Cardiac atrium fibroblast (primary cell): Measurements from ENCODE around the gene EXOSC10. TPM values are rescaled to one million over a fixed set of nuclear protein-coding genes. Genes with fewer than 3 reads are reported as not detected.

ENCODE experiments used
- total RNA-seq: library from RNA; depleted of rRNA; stranded (reverse); fragments of >200 nt; gene quantifications from 2 replicates; pipeline ENCODE4 v1.2.3, GENCODE V29; 2015

The EXOSC10 gene
- 39.0 and 39.7 TPM in 2 replicates for total RNA-seq

DNA sequence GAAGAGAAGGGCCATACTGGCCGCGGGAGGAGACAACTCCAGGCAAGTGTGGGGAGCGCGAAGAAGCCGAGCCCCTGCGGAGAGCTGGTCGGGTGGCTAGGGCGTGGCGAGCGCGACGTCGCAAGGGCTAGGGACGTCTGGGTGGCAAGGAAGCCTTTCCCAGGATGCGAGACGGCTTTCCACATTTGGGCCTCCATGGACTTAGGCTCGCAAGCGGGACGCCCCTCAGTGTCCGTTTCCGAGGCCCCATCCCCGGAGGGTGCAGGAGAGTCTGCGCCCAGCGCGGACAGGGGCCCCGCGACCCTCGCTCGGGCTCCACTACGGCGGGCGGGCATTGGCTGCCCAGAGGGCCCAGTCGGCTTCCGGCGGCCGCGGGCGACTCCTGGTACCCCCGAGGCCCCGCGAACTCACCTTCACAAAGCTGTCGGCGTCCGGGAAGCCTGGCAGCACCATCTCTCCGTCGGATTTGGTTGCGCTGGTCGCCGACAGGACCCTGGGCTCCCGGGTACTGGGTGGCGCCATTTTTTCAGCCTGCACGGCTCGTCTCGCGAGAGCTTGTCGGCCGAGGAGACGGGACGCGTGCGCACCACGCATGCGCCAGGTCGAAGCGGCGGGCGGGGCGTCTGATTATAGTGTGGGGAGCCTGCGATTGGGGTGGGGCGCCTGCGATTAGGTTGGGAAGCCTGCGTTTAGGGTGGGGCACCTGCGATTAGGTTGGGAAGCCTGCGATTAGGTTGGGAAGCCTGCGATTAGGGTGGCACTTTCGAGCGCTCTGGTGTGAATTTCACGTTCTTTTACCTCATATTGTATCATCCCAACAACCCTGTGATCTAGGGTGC, at the start of gene EXOSC10:
Gene EXOSC10 (minus strand): TSS at position 560 of the 839 bp plus-strand sequence. CDS start 38 bp downstream, at position 522.

DNA sequence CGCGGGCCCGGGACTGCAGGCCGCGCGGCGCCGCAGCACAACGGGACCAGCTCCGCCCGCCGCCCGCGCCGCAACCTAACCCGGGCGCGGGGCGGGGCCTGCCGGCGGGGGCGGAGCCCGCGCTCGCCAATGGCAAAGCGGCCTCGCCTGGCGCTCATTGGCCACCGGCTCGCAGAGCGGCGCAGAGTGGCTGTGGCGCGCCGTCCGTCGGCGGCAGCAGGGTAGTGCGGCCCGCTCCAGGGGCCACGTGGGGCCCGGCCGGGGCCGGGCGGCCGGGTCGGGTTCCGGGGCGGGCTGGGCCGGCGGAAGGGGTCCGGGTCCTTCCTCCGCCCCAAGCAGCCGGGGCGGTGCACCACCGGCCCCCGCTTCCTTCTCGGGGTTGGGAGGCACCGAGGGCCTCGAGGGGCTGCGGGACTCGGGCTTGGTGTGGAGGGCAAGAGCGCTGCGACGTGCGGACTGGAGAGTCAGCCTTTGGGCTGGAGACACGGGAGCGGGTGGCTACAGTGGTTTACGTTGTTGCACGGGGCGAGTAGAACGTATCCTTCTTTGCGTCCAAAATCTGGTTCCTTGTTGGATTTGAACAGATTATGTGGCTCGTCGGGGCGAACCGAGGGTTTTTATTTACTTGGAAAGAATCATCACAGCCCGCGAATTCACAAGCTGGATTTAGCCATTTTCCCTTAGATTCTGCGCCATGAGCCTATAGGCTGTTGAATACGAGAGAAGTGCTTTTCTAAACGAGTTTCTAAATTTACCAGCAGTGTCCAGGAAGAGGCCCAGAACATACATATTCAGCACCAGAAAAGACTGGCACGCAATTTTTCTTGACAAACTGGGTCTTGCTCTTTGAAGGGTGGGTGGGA, 39.5 kb downstream of the EXOSC10 start, which contains the start of gene SRM:
Gene SRM (minus strand): TSS at position 51 of the 863 bp plus-strand sequence. CDS start 75 bp downstream, outside the sequence.

DNA sequence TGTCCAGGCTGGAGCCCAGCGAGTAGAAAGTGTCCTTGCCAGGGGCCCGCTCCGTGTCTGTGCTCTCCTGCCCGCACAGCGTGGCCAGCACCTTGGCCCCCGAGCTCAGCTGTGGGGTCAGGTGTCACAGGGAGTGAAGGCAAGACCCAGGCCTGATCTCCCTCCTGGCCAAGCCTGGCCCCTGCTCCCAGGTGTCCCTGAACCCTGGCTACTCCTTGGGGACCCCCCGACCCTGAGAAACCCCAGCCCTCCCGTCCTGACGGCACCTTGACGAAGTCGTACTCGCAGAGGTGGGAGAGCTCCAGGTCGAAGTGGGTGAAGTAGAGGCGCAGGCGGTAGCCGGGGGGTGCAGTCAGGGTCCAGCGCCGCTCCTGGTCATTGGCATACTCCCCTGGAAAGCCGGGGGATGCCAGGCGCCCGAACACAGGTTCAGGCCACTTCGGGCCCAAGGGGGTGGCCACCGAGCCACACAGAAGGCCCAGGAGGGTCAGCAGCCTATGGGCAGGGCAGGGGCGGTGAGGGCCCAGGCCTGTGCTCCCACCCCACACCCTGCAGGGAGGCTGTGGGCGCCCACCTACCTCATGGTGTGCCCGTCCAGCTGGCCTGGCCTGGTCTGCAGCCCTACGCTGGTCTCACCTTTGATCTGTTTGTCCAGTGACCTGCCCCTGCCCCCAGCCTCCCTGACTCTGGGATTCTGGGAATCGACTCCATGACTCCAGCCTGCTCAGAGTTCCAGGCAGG, 52.9 kb downstream of the EXOSC10 start, which contains the start of gene MASP2:
Gene MASP2 (minus strand): TSS at position 615 of the 741 bp plus-strand sequence. CDS start 32 bp downstream, at position 583.

Other genes with a start within 250 kb of the EXOSC10 start
- 12.5 and 31.4 TPM in 2 replicates for gene TARDBP, start 87.2 kb downstream of the EXOSC10 start, total RNA-seq
- not detected in 2 replicates for gene MASP2, start 52.6 kb downstream of the EXOSC10 start, total RNA-seq
- gene SRM, start 39.9 kb downstream of the EXOSC10 start, total RNA-seq, result 62.9 and 63.4 TPM in 2 replicates
- gene ANGPTL7, start 89.5 kb upstream of the EXOSC10 start, total RNA-seq, result not detected in 2 replicates
- 18.8 and 19.3 TPM in 2 replicates for gene MTOR, start 162.7 kb upstream of the EXOSC10 start, total RNA-seq
- 7.6 TPM in 2 replicates for gene UBIAD1, start 173.3 kb upstream of the EXOSC10 start, total RNA-seq